GM12891 (cell line): ENCODE data around the gene BMP8B.
"Not testable (repeated sequence)": the region's sequence is repeated elsewhere in the genome, so short reads cannot be mapped to it uniquely, and the experiment has no call there.

Experiments used
- DNase-seq: peaks from one replicate; pipeline ENCODE4 v3.0.0; 2011; ENCODE audit warnings: low spot score; ENCODE audit not compliant: insufficient read length
- FAIRE-seq: peaks from 2 replicates; lab custom pipeline; 2011; peaks lifted over from hg19 to GRCh38; lab: Jason Lieb, UNC
- PAX5 ChIP-seq: IDR thresholded peaks from 2 replicates; pipeline ENCODE4 v1.6.1; 2011; ENCODE audit warnings: low read length, moderate library complexity, mild to moderate bottlenecking; ENCODE audit not compliant: insufficient read depth, severe bottlenecking
- POLR2A ChIP-seq: IDR thresholded peaks from 2 replicates; pipeline ENCODE4 v1.6.1; 2011; ENCODE audit warnings: low read depth, low read length, control low read depth
- POLR2AphosphoS5 ChIP-seq: IDR thresholded peaks from 2 replicates; pipeline ENCODE4 v1.6.1; 2011; ENCODE audit warnings: low read depth, low read length, control low read depth
- POU2F2 ChIP-seq: IDR thresholded peaks from 2 replicates; pipeline ENCODE4 v1.6.1; 2011; ENCODE audit warnings: low read depth, mild to moderate bottlenecking, control low read depth, low read length, moderate library complexity
- SPI1 ChIP-seq: IDR thresholded peaks from 2 replicates; pipeline ENCODE4 v1.6.1; 2011; ENCODE audit warnings: low read depth, low read length, control low read depth
- TAF1 ChIP-seq: IDR thresholded peaks from 2 replicates; pipeline ENCODE4 v1.6.1; 2011; ENCODE audit warnings: low read depth, low read length, control low read depth

Gene BMP8B

GRCh38 chr1:39779137-39779536 lies 9.5 kb downstream of the BMP8B start:
- TF ChIP-seq POLR2A (no peak), POU2F2 (no peak), SPI1 (no peak), PAX5 (no peak), POLR2AphosphoS5 (no peak), TAF1 (no peak)
- DNase-seq, result no peak
- no peak for FAIRE-seq

DNA sequence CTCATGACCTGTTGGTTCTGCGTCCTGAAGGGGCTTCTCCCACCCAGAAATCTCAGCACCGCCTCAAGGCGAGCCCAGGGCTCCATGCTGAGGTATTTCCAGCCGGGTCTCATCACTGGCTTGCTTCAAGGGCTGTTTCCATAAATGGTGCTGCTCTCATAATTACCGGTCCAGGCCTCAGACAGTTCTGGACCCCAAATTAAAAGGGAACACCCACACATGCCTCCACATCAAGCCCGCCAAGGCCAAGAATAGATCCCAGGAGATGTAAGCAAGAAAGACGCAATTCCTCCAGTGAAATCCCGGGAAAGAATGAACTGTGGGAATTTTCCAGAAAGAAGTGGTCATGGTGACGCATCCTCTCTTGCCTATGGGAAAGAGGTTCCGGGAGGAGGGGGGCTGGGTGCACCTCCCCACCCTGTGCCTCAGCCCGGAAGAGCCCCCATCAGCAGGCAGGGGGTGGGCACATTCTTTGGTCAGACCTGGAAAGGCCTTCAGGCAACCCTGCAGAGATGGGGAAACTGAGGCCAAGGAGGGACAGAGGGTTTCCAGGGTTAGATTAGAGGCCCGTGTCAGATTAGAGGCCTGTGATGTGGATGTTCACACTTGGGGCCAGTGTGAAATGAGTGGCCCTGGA lies 10.1 kb downstream of the BMP8B start:
- not testable (repeated sequence) for FAIRE-seq

DNA sequence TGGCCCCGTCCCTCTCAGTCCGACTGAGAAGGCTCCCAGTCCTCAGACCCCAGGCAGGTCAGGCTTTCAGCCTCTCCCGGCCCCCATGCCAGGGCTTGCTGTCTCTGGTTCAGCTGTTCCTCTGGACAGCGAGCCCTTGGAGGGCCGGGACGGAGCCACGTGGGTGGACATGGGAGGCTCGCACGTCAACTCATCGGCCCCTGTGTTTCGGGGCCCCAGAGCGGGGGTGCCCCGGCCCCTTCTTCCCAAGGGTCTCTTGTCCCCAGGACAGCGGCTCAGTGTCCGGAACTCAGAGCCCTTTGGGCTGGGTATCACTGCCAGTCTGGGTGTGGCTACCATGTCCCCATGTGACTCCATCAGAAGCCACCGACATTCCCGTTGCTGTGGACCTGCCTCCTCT lies 10.8 kb downstream of the BMP8B start:
- FAIRE-seq, DNase-seq: not testable (repeated sequence)

More for the DNA sequence above, 10.1 kb downstream of the BMP8B start:
- DNase-seq, result not testable (repeated sequence)

DNA sequence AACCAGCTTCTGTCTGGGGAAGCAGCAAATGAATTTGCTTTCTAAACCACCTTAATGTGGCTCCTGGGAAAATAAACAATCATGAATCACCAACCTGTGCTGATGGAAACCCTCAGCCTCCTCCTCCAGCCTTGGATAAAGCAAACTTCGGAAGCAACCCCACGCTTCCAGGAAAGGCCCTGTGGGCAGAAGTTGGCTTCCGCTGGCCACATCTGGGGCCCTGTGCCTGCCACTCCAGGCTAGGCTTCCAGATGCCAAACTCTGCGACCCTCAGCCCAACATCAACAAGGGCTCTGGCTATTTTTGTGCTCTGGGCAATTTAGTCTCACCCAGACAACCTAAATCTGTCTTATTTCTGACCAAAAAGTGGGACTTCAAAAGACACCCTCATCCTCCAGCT lies 11.4 kb downstream of the BMP8B start:
- no peak for DNase-seq
- FAIRE-seq, result no peak
- TF ChIP-seq TAF1 (no peak), POLR2AphosphoS5 (no peak), POU2F2 (no peak)

DNA sequence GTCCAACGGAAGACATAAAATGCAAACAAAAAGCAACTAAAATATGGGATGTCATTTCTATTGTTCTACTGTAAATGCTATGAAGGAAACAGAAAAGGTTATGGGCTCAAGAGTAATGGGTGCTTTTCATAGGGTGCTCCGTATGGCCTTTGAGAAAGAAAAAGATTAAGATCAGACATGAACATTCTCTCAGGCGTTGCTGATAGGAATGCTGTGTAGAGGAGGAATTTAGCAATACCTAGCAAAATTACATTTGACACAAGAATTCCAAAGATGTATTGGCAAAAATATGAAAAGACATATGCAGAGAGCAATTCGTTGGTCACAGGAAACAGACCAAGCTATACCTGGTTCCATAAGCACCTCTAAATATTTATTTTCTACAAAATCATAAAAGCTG lies 11.8 kb downstream of the BMP8B start:
- DNase-seq (no peak), FAIRE-seq (no peak)
- TF ChIP-seq POU2F2 (no peak), PAX5 (no peak), TAF1 (no peak), POLR2A (no peak), POLR2AphosphoS5 (no peak)

DNA sequence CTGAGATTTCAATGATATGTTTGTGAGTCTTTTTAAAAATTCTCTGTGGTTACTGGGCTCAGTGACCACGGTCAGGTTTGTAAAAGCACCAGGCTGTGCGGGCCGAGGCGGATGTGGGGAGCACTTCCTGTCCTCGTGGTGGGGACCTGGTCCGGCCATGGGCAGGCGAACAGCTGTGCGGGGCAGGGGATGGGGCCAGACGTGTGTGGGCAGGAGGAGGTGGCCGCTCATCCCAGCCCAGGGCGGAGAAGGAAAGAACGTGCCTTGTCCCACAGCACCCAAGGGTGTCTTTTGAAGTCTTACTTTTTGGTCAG lies 12.3 kb downstream of the BMP8B start:
- no peak for DNase-seq
- TF ChIP-seq SPI1 (0 out of 2 replicates have a peak, but pooled peaks have one; percentile 17), TAF1 (no peak)
- FAIRE-seq, result peak; percentile 51

DNA sequence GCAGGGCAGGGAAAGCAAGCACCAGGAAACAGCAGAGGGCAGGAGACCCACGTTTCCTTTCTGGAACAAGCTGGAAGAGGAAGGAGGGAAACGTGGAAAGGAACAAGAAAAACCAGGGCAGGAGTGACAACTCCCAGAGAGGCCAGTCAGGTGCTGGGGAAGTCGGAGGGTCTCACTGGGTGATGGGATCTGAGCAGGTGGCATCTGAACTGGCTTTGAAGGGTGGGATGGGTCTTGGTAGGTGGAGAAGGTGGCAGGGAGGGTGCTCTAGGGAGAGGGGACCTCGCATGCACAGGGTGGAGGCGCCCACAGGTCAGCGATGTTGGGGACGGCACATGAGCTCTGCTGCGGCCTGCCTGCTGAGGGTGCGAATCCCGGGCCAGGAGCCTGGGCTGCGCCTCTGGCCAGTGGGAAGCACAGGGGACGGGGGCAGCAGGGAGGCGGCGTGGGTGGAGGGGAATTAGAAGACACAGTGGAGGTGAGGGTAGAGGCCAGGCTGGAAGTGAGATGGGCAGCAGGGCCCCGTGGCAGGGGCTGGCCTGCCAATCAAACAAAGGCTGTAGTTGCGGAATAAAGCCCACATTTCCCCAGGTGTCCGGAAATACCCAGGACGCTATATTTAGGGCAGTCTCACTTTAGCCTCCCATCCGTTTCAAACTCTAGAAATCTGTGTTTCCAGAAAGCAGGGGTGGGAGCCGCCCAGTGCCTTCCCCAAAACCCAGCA lies 12.8 kb downstream of the BMP8B start:
- peak; percentile 92 for FAIRE-seq
- not testable (repeated sequence) for DNase-seq

DNA sequence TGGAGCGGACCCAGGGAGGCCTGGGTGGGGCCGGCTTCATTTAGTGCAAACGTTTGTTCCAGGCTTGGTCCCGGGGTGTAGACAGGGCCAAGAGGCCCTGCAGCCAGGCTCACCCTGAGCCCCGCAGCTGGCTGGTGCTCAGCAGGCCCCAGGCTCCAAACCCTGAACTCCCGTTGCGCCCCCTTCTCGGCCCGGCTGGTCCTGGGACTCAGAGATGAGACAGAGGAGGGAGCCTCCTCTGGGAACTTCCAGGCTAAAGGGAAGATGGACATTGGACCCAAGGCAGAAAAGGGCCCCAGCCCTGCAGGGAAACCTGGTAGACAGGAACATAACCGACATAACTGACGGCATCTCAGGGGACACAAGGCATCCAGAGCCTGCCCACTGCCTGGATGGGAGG lies 13.5 kb downstream of the BMP8B start:
- not testable (repeated sequence) for DNase-seq, FAIRE-seq

DNA sequence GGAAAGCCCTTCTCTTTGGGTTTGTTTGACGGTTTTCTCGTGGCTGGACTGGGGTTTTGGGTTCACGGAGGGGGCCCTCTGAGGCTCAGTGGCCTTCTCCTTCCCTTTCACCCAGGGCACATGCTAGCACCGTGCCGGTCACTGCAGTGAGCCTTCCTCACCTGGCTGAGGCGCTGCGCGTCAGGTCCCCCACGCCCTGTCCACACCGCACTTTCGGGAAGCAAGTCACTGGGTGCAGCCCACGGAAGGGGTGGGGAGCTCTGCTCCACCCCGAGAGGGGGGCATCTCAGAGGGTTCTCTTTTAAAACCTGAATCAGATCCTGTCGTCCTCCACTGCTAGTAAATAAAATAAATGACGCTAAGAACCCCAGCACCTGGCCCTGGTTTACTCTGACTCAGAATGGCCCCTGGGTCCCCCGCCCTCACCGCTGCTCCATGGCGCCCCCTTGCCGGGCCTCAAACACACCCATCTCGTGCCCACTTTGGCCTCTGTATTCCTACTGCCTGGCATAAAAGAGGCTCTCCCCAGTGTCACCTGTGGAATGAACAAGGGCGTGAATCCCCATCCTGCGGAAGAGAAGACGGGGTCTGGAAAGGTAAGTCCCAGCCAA lies 15.2 kb downstream of the BMP8B start:
- DNase-seq, result not testable (repeated sequence)

DNA sequence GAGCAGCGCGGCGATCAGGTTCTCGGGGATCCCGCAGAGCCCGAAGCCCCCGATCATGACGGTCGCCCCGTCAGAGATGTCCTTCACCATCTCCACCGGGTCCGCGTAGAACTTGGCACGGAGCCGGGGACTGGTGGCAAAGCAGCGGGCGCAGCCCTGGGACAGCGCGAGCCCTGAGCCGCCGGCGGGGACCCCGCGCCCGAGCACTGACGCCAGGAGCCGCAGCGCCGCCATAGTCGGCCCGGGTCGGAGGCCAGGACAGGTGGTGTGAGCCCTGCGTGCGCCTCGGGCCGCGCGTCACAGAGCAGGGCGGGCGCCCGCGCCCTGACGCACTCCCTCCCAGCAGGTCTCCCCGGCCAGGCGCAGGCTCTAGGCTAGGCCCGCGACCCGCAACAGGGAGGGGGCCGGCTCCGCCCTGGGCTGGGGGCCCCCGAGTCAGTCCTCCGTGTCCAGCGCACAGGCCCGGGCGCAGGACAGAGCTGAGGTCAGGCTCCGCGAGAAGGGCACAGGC lies 17.6 kb downstream of the BMP8B start, which contains the start of gene OXCT2:
OXCT2 (minus strand) TSS at position 327 of the 511 bp plus-strand sequence; CDS start at position 234, 93 bp downstream.
- FAIRE-seq, result peak; percentile 48
- DNase-seq, result not testable (repeated sequence)

More for the DNA sequence above, 15.2 kb downstream of the BMP8B start:
- FAIRE-seq, result peak; percentile 89

GRCh38 chr1:39770100-39771021 lies 18.3 kb downstream of the BMP8B start:
- DNase-seq, result not testable (repeated sequence)
- FAIRE-seq, result peak; percentile 95

GRCh38 chr1:39769502-39769901 lies 19.2 kb downstream of the BMP8B start:
- not testable (repeated sequence) for DNase-seq
- peak; percentile 45 for FAIRE-seq

GRCh38 chr1:39766466-39766865 lies 22.2 kb downstream of the BMP8B start:
- not testable (repeated sequence) for DNase-seq, FAIRE-seq

DNA sequence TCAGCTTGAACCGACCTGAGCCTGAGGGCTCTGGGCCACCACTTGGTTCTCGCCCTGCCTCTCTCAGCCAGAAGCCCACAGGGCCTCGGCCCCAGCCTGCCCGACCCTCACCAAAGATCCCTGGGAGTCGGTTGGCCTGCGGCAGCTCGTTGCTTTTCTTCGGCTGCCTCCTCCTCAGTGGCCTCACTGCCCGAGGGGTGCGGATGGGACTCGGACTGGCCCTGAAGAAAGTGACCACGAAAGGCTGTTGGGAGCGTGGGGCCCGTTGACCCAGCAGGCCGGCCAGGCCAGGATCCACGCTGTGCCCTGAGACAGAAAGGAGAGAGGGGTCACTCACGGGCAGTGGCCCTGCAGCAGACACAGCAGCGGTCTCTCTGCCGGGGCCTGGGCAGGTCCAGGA lies 24.2 kb downstream of the BMP8B start:
- not testable (repeated sequence) for FAIRE-seq, DNase-seq

- DNase-seq, FAIRE-seq: not testable (repeated sequence)
These were observed 24.9 kb downstream of the BMP8B start for GRCh38 chr1:39763619-39764374.
